PC-3 (cell line): ENCODE results near the gene NMNAT2. TPM values are rescaled to one million over a fixed set of nuclear protein-coding genes. Genes with fewer than 3 reads are reported as not detected.
A peak's percentile ranks its signal among the peaks of the same experiment; 100 is the strongest.

ENCODE experiments used
- ATAC-seq: fragments of 200-7000 bp; cut with Tn5 transposase; 2 replicates; pipeline ENCODE4 v1.9.1; 2020; ENCODE audit warnings: mild to moderate bottlenecking, moderate library complexity
- BruUV-seq: library from RNA; stranded (reverse); fragments of 400-500 nt; replicated peaks from 2 replicates; lab custom pipeline; 2021; lab: Mats Ljungman, UMichigan
- CTCF ChIA-PET: fragments of 300-600 bp; sonication (Branson Sonifier 250); formaldehyde crosslinking; loops from one replicate; lab custom pipeline; 2022; ENCODE audit warnings: antibody characterized with exemption; lab: Charles Lee
- POLR2A ChIA-PET: fragments of 300-600 bp; sonication (Branson Sonifier 250); formaldehyde crosslinking; loops from one replicate; lab custom pipeline; 2022; ENCODE audit warnings: antibody characterized with exemption; ENCODE audit not compliant: unreplicated experiment; lab: Charles Lee
- DNase-seq: peaks from one replicate; pipeline ENCODE4 v3.0.0-alpha.2; 2015
- H2AFZ ChIP-seq: fragments of 300-600 bp; sonication (generic); 2 replicates; pipeline ENCODE4 v1.6.0; 2016; ENCODE audit warnings: antibody characterized with exemption, low read length
- H3F3A ChIP-seq: fragments of 300-600 bp; sonication (generic); one replicate; pipeline ENCODE4 v1.6.0; 2017; ENCODE audit warnings: antibody characterized with exemption, low read length, control low read depth, mild to moderate bottlenecking; ENCODE audit not compliant: unreplicated experiment
- H3K27ac ChIP-seq: fragments of 300-600 bp; sonication (generic); 2 replicates; pipeline ENCODE4 v1.5.1; 2016; ENCODE audit warnings: mild to moderate bottlenecking, low read length
- H3K27me3 ChIP-seq: fragments of 300-600 bp; sonication (generic); 2 replicates; pipeline ENCODE4 v1.6.1; 2016; ENCODE audit warnings: low read length, mixed read lengths
- H3K36me3 ChIP-seq: fragments of 300-600 bp; sonication (generic); 2 replicates; pipeline ENCODE4 v1.6.1; 2016; ENCODE audit warnings: low read depth, mixed run types, low read length, mixed read lengths
- H3K4me1 ChIP-seq: fragments of 300-600 bp; sonication (generic); 2 replicates; pipeline ENCODE4 v1.5.1; 2016; ENCODE audit warnings: low read length; ENCODE audit not compliant: insufficient read depth
- H3K4me2 ChIP-seq: fragments of 300-600 bp; sonication (generic); 2 replicates; pipeline ENCODE4 v1.6.0; 2016; ENCODE audit warnings: low read length
- H3K4me3 ChIP-seq: fragments of 300-600 bp; sonication (generic); 2 replicates; pipeline ENCODE4 v1.5.1; 2016; ENCODE audit warnings: mild to moderate bottlenecking, low read length, mixed read lengths
- H3K79me2 ChIP-seq: fragments of 300-600 bp; sonication (generic); 2 replicates; pipeline ENCODE4 v1.6.1; 2017; ENCODE audit warnings: low read length, mixed read lengths
- H3K9ac ChIP-seq: fragments of 300-600 bp; sonication (generic); 2 replicates; pipeline ENCODE4 v1.6.0; 2016; ENCODE audit warnings: mild to moderate bottlenecking, low read length
- H3K9me2 ChIP-seq: fragments of 300-600 bp; sonication (generic); replicated peaks from 2 replicates; pipeline ENCODE4 v1.6.1; 2016; ENCODE audit warnings: mixed run types, low read length, mixed read lengths
- H3K9me3 ChIP-seq: fragments of 300-600 bp; sonication (generic); 2 replicates; pipeline ENCODE4 v1.6.1; 2016; ENCODE audit warnings: low read length, mixed read lengths
- H4K20me1 ChIP-seq: fragments of 300-600 bp; sonication (generic); 2 replicates; pipeline ENCODE4 v1.6.1; 2016; ENCODE audit warnings: low read length, mixed read lengths
- EZH2 ChIP-seq: fragments of 300-600 bp; sonication (generic); IDR thresholded peaks from one replicate; pipeline ENCODE4 v1.6.1; 2017; ENCODE audit warnings: antibody characterized with exemption, mild to moderate bottlenecking, low read length; ENCODE audit not compliant: unreplicated experiment
- EZH2phosphoT487 ChIP-seq: fragments of 300-600 bp; sonication (generic); IDR thresholded peaks from 2 replicates; pipeline ENCODE4 v1.6.1; 2018; ENCODE audit warnings: mild to moderate bottlenecking, antibody characterized with exemption, low read length, borderline replicate concordance
- intact Hi-C: fragments of 100-400 bp; cut with micrococcal nuclease; formaldehyde crosslinking; loops from 2 replicates; pipeline ENCODE4 v1.9.0; 2023
- total RNA-seq: library from RNA; depleted of rRNA; stranded (reverse); fragments of >200 nt; gene quantifications from 2 replicates; pipeline ENCODE4 v1.2.3, GENCODE V29; 2014
- TF ChIP-seq, protein P1 (sequence below): fragments of 300-600 bp; sonication (generic); conservative IDR thresholded peaks from 2 replicates; pipeline ENCODE4 v1.5.1; 2017; ENCODE audit warnings: antibody characterized with exemption, low read depth, mild to moderate bottlenecking, low read length

NMNAT2 gene
- total RNA-seq, 1 experiment from 2014 or later, result 6.0 TPM

- no peak overlapping the region for H3K4me3 ChIP-seq
- ATAC-seq, result peak; percentile 13; the same call in 1 of the 2 replicates
- H2AFZ ChIP-seq, result no peak overlapping the region
Measured at GRCh38 chr1:183267646-183268431, 150.3 kb downstream of the NMNAT2 start.

GRCh38 chr1:183263886-183264602, 154.1 kb downstream of the NMNAT2 start:
- ChIA-PET POLR2A (no interaction called here), CTCF (no interaction called here)
- no TSS peak for BruUV-seq
- H3K4me2 ChIP-seq, result no peak overlapping the region
- H3K27ac ChIP-seq, result no peak overlapping the region
- no peak overlapping the region for H2AFZ ChIP-seq
- H3F3A ChIP-seq, result no peaks in the 10 kb centered on the region
- ATAC-seq (no peak), DNase-seq (no peak)
- H4K20me1 ChIP-seq, result no peaks in the 10 kb centered on the region
- no peaks in the 10 kb centered on the region for H3K79me2 ChIP-seq
- TF ChIP-seq EZH2, result no peak
- TF ChIP-seq, protein P1, sequence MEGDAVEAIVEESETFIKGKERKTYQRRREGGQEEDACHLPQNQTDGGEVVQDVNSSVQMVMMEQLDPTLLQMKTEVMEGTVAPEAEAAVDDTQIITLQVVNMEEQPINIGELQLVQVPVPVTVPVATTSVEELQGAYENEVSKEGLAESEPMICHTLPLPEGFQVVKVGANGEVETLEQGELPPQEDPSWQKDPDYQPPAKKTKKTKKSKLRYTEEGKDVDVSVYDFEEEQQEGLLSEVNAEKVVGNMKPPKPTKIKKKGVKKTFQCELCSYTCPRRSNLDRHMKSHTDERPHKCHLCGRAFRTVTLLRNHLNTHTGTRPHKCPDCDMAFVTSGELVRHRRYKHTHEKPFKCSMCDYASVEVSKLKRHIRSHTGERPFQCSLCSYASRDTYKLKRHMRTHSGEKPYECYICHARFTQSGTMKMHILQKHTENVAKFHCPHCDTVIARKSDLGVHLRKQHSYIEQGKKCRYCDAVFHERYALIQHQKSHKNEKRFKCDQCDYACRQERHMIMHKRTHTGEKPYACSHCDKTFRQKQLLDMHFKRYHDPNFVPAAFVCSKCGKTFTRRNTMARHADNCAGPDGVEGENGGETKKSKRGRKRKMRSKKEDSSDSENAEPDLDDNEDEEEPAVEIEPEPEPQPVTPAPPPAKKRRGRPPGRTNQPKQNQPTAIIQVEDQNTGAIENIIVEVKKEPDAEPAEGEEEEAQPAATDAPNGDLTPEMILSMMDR, result no peak
- no peak for TF ChIP-seq EZH2phosphoT487
- no peaks in the 10 kb centered on the region for H3K9me3 ChIP-seq
- H3K9me2 ChIP-seq, result no peaks in the 10 kb centered on the region
- no peaks in the 10 kb centered on the region for H3K36me3 ChIP-seq
- peaks cover 8% of the 10 kb centered on the region; the same call in 1 of the 2 replicates for H3K4me1 ChIP-seq
- H3K9ac ChIP-seq, result no peak overlapping the region
- intact Hi-C loops, result no loop called here
- no peaks in the 10 kb centered on the region for H3K27me3 ChIP-seq
- no peak overlapping the region for H3K4me3 ChIP-seq

More at GRCh38 chr1:183267646-183268431, 150.3 kb downstream of the NMNAT2 start:
- no peaks in the 10 kb centered on the region for H3F3A ChIP-seq
- TF ChIP-seq EZH2 (no peak), EZH2phosphoT487 (no peak)
- H3K9me2 ChIP-seq, result no peaks in the 10 kb centered on the region
- BruUV-seq, result no TSS peak
- peak overlapping the region; percentile 51 for H3K27ac ChIP-seq
- no peaks in the 10 kb centered on the region for H3K27me3 ChIP-seq
- no peaks in the 10 kb centered on the region for H3K9me3 ChIP-seq
- H3K4me1 ChIP-seq, result peaks cover 23% of the 10 kb centered on the region
- POLR2A ChIA-PET, result no interaction called here
- no peak overlapping the region for H3K4me2 ChIP-seq
- H3K79me2 ChIP-seq, result no peaks in the 10 kb centered on the region
- DNase-seq, result peak; percentile 61
- no peaks in the 10 kb centered on the region for H4K20me1 ChIP-seq
- intact Hi-C loops, result no loop called here
- no peak overlapping the region for H3K9ac ChIP-seq
- no peaks in the 10 kb centered on the region for H3K36me3 ChIP-seq
- CTCF ChIA-PET, result no interaction called here

DNA sequence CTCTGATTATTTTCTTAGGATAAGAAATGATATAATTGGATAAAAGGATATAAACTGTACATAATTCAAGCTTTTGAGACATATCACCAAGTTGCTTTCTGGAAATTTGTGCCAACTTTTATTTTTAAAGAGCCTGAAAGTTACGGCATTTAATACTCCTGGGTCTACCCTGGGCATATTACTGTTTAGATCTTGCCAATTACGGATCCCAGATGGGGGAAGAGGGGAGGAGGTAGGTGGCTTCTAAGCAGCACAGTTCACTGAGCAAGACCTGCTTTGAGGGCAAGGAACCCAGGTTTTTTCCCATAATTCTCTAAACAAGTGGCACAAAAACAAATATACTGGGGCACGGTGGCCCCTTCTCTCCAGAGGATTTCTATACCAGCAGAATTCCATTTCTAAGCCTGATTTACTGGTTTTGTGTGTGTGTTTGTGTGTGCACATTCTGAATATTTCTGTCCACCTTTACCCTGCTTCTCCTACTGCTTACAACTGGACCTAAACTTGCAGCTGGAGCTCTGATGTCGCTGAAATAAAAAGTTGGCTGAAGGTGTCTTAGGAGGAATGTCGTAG, 155.5 kb downstream of the NMNAT2 start:
- TF ChIP-seq EZH2phosphoT487 (no peak), EZH2 (no peak)
- TF ChIP-seq, protein P1, result no peak
- intact Hi-C loops, result no loop called here
- DNase-seq, result no peak
- no peak overlapping the region for H3K27ac ChIP-seq
- ChIA-PET POLR2A (no interaction called here), CTCF (no interaction called here)
- no peaks in the 10 kb centered on the region for H3K27me3 ChIP-seq
- no peak overlapping the region for H3K4me3 ChIP-seq
- no peak for ATAC-seq
- no TSS peak for BruUV-seq
- H3K4me2 ChIP-seq, result no peak overlapping the region
- no peak overlapping the region for H2AFZ ChIP-seq
- no peaks in the 10 kb centered on the region for H3K9me3 ChIP-seq
- H3K4me1 ChIP-seq, result peaks cover 5% of the 10 kb centered on the region; the same call in 1 of the 2 replicates
- H3K79me2 ChIP-seq, result no peaks in the 10 kb centered on the region
- no peaks in the 10 kb centered on the region for H3K36me3 ChIP-seq
- H4K20me1 ChIP-seq, result no peaks in the 10 kb centered on the region
- H3K9ac ChIP-seq, result no peak overlapping the region
- no peaks in the 10 kb centered on the region for H3K9me2 ChIP-seq
- H3F3A ChIP-seq, result no peaks in the 10 kb centered on the region
